Heart right ventricle (tissue), 16 donors: ENCODE data around the gene SAP30BP. TPM values are rescaled to one million over a fixed set of nuclear protein-coding genes. Genes with fewer than 3 reads are reported as not detected.
A peak's percentile ranks its signal among the peaks of the same experiment; 100 is the strongest.

ENCODE experiments used
- ATAC-seq, 8 donors: fragments of 200-7000 bp; cut with Tn5 transposase; one replicate each; pipeline ENCODE4 v1.9.1; 2020; ENCODE audit warnings: mild to moderate bottlenecking in 8 of 8, moderate library complexity in 8 of 8, moderate number of reproducible peaks in 1 of 8
- DNase-seq, 2 donors: peaks; one replicate each; pipeline ENCODE4 v3.0.0-alpha.2; 2020
- H3K27ac ChIP-seq, 10 donors: fragments of 200-600 bp; sonication (generic) in 2 of 10; one replicate each; pipeline versions ENCODE4 v1.5.0 to v1.8.0; 2020 to 2022; ENCODE audit warnings: mild to moderate bottlenecking in 3 of 10
- H3K27me3 ChIP-seq, 7 donors: fragments of 200-600 bp; one replicate each; pipeline ENCODE4 v1.8.0; 2021 to 2022; ENCODE audit warnings: mild to moderate bottlenecking in 2 of 7
- H3K36me3 ChIP-seq, 9 donors: fragments of 200-600 bp; sonication (generic) in 1 of 9; one replicate each; pipeline versions ENCODE4 v1.5.0 to v1.8.0; 2020 to 2022; ENCODE audit warnings: mild to moderate bottlenecking in 2 of 9
- H3K4me1 ChIP-seq, 9 donors: fragments of 200-600 bp; sonication (generic) in 1 of 9; one replicate each; pipeline versions ENCODE4 v1.5.0 to v1.8.0; 2020 to 2022; ENCODE audit warnings: mild to moderate bottlenecking in 4 of 9
- H3K4me3 ChIP-seq, 10 donors: fragments of 200-600 bp; sonication (generic) in 2 of 10; one replicate each; pipeline versions ENCODE4 v1.5.0 to v1.8.0; 2020 to 2022; ENCODE audit warnings: mild to moderate bottlenecking in 7 of 10, moderate library complexity in 2 of 10
- H3K9me3 ChIP-seq, 11 donors: fragments of 200-600 bp in 10 of 11; sonication (generic) in 2 of 11; one replicate each; pipeline versions ENCODE4 v1.5.0 to v1.8.0; 2013 to 2022; ENCODE audit warnings: mild to moderate bottlenecking in 2 of 11, control low read depth in 1 of 11, moderate library complexity in 1 of 11
- CTCF ChIP-seq, 9 donors: fragments of 200-600 bp; sonication (generic) in 2 of 9; IDR thresholded peaks; one replicate each; pipeline versions ENCODE4 v1.5.0 to v1.8.0; 2021 to 2022; ENCODE audit warnings: antibody characterized with exemption in 9 of 9, mild to moderate bottlenecking in 5 of 9, moderate library complexity in 1 of 9
- WGBS, 2 donors: extraction: QIAGEN DNeasy Blood & Tissue Kit; methylation state at CpG; one replicate each; pipeline ENCODE4 v1.1.7; 2013; ENCODE audit warnings: inconsistent platforms in 1 of 2; 5-methylcytosine and 5-hydroxymethylcytosine counted together
- intact Hi-C, 10 donors: fragments of 100-400 bp; cut with DNase I; formaldehyde crosslinking; loops; one replicate each; pipeline versions ENCODE4 v1.11.1 to v1.14.2; 2022
- polyA plus RNA-seq, 2 donors: library from polyadenylated mRNA; stranded (reverse); fragments of 200-250 nt; gene quantifications; one replicate each; pipeline ENCODE4 v1.2.3, GENCODE V29; 2013
- total RNA-seq, 10 donors: library from RNA; stranded (reverse); fragmentation: NEBNext Ultra II Directional in 3 of 10; extraction: Animal tissue kit (Norgen Biotek cat#: 25700) in 3 of 10; gene quantifications; one replicate each; pipeline versions ENCODE4 v1.2.1 to v1.2.4, GENCODE V29; 2021 to 2023
- donor health status: Arrhythmogenic right ventricular cardiomyopathy.
- donor health status: ischemic (EF 13 %, LVEDD 7.1; RV severe dilation, severe dysfunction).
- donor health status: healthy with polysubstance abuse.
- donor health status: DM: no; HTN: yes; CAD: no.
- donor health status: DM: no; HTN: no; CAD: no.
- donor health status: ischemic (EF 25% LVEDD 6.9; RV normal size, moderate dysfunction).
- donor health status: ischemic (EF 25% LVEDD 5.7; RV mildly dilated, moderate dysfunction).
- donor health status: healthy.
- donor health status: DM: yes; HTN: yes; CAD: no.
- donor health status: Ischemic cardiomyopathy.
- donor health status: ischemic (EF 35%, LVEDD 5.7; RV mildly dilated, moderate dysfunction).
- donor health status: nonischemic (EF 11% LVEDD 7.7; RV severe dilation, severe dysfunction).
- donor health status: DM: yes; HTN: yes; CAD: no.
- donor health status: PGD.
- donor health status: ischemic (EF 29% LVEDD 5.4; RV normal size, mild dysfunction).
- donor health status: nonischemic (EF 23%, LVEDD 6.1; RV moderate dilation, normal function).

The SAP30BP gene
- total and polyA plus RNA-seq, 12 donors, result 41.7 to 115 (median 56.0) TPM

GRCh38 chr17:75703191-75703590 lies 36.1 kb downstream of the SAP30BP start:
- intact Hi-C loops, result no loop called here
- H3K9me3 ChIP-seq, result no peaks in the 10 kb centered on the region
- 96 to 97% methylated on average over 12 of the region's 12 CpGs for WGBS, 2 donors
- no peaks in the 10 kb centered on the region for H3K27me3 ChIP-seq
- H3K36me3 ChIP-seq, result peaks cover 0 to 99% (median 56%) of the 10 kb centered on the region in 9 donors
- TF ChIP-seq CTCF (IDR thresholded peaks at IDR 0.05), result no peak
- no peak overlapping the region for H3K27ac ChIP-seq
- ATAC-seq (no peak), DNase-seq (no peak)
- peaks cover 7 to 68% (median 41%) of the 10 kb centered on the region in 9 donors for H3K4me1 ChIP-seq
- no peak overlapping the region for H3K4me3 ChIP-seq

- no peak for ATAC-seq
- H3K4me3 ChIP-seq, result no peak overlapping the region
- no peak for TF ChIP-seq CTCF (IDR thresholded peaks at IDR 0.05)
- H3K36me3 ChIP-seq, result peaks cover 0 to 100% (median 56%) of the 10 kb centered on the region in 9 donors
- H3K27ac ChIP-seq, result no peak overlapping the region
- 96% methylated on average over 9 of the region's 9 CpGs for WGBS, 2 donors
- DNase-seq, result no peak
- no peaks in the 10 kb centered on the region for H3K9me3 ChIP-seq
- intact Hi-C loops, result no loop called here
- peaks cover 7 to 69% (median 39%) of the 10 kb centered on the region in 9 donors for H3K4me1 ChIP-seq
- H3K27me3 ChIP-seq, result no peaks in the 10 kb centered on the region
Measured at GRCh38 chr17:75703591-75703990, 36.5 kb downstream of the SAP30BP start.

- ATAC-seq, result peak in 6 of 8 donors; percentile 7 to 79 (median 33)
- H3K4me1 ChIP-seq, result peaks cover 0 to 54% (median 24%) of the 10 kb centered on the region in 9 donors
- DNase-seq, result no peak
- 77 to 83% methylated on average over 27 of the region's 27 CpGs for WGBS, 2 donors
- TF ChIP-seq CTCF (IDR thresholded peaks at IDR 0.05), result no peak
- peak overlapping the region in 3 of 10 donors; percentile 15 to 51 (median 27) for H3K27ac ChIP-seq
- H3K36me3 ChIP-seq, result peaks cover 0 to 89% (median 51%) of the 10 kb centered on the region in 9 donors
- H3K9me3 ChIP-seq, result no peaks in the 10 kb centered on the region
- intact Hi-C loops, result no loop called here
- H3K4me3 ChIP-seq, result no peak overlapping the region
- no peaks in the 10 kb centered on the region for H3K27me3 ChIP-seq
Measured at GRCh38 chr17:75704963-75705875, 38.1 kb downstream of the SAP30BP start.

DNA sequence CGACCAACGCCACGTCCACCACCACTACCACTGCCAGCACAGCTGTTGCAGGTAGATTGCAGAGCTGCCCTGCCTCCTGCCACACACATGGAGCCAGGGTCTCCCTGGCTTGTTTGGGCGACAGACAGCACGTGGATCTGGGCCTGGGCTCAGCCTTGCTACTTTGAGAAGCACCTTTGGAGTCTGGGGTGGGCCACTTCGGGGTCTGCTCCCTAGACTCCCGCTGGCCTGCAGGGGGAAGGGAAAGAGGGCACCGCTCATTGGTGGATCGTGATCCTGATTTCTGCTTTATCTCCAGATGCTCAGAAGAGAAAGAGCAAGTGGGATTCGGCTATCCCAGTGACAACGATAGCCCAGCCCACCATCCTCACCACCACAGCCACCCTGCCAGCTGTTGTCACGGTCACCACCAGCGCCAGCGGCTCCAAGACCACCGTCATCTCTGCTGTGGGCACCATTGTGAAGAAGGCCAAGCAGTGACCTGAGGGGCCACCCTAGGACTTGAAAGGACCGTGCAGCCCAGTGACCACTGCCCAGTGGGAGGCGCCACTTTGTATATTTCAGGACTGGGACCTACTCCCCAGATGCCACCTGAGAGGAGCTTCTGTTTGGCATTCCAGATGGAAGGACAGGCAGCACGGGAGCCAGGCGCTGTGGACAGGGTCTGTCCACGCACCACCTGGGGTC lies 39.0 kb downstream of the SAP30BP start:
- ATAC-seq, result no peak
- H3K9me3 ChIP-seq, result no peaks in the 10 kb centered on the region
- WGBS, 2 donors, result 92 to 93% methylated on average over 20 of the region's 20 CpGs
- peaks cover 0 to 79% (median 49%) of the 10 kb centered on the region in 9 donors for H3K36me3 ChIP-seq
- H3K4me1 ChIP-seq, result peaks cover 0 to 45% (median 18%) of the 10 kb centered on the region in 9 donors
- no peaks in the 10 kb centered on the region for H3K27me3 ChIP-seq
- peak overlapping the region in 8 of 10 donors; percentile 42 to 73 (median 54) for H3K27ac ChIP-seq
- no peak overlapping the region for H3K4me3 ChIP-seq
- intact Hi-C loops, result no loop called here
- no peak for TF ChIP-seq CTCF (IDR thresholded peaks at IDR 0.05)
- no peak for DNase-seq
